HepG2 (cell line): ENCODE results near the gene SFI1. TPM values are rescaled to one million over a fixed set of nuclear protein-coding genes. Genes with fewer than 3 reads are reported as not detected.
A peak's percentile ranks its signal among the peaks of the same experiment; 100 is the strongest.

Source experiments
- GZF1 ChIP-seq: sonication (generic); formaldehyde crosslinking; IDR thresholded peaks from 2 replicates; pipeline ENCODE4 v1.5.1; 2020; ENCODE audit warnings: mild to moderate bottlenecking, missing genetic modification reagents
- HDAC1 ChIP-seq: sonication (generic); formaldehyde crosslinking; IDR thresholded peaks from 2 replicates; pipeline ENCODE4 v1.5.1; 2020; ENCODE audit warnings: mild to moderate bottlenecking, missing genetic modification reagents
- MLXIP ChIP-seq: sonication (generic); formaldehyde crosslinking; IDR thresholded peaks from 2 replicates; pipeline ENCODE4 v1.9.0; 2021; ENCODE audit warnings: missing genetic modification reagents, borderline replicate concordance
- NFIC ChIP-seq: IDR thresholded peaks from 2 replicates; pipeline ENCODE4 v1.6.1; 2012; ENCODE audit warnings: mild to moderate bottlenecking, low read length, inconsistent platforms
- NFKB2 ChIP-seq: sonication (generic); formaldehyde crosslinking; IDR thresholded peaks from 2 replicates; pipeline ENCODE4 v1.4.0; 2020; ENCODE audit warnings: missing genetic modification reagents, borderline replicate concordance
- NR2F6 ChIP-seq, 2 experiments: IDR thresholded peaks; 2 replicates each; pipeline ENCODE4 v1.6.1; 2016; ENCODE audit warnings: antibody characterized with exemption in 1 of 2, mild to moderate bottlenecking in 1 of 2
- NRL ChIP-seq: sonication (generic); formaldehyde crosslinking; IDR thresholded peaks from 2 replicates; pipeline ENCODE4 v1.5.0; 2020; ENCODE audit warnings: missing genetic modification reagents, mild to moderate bottlenecking, moderate library complexity, borderline replicate concordance
- PREB ChIP-seq: sonication (generic); formaldehyde crosslinking; IDR thresholded peaks from 2 replicates; pipeline ENCODE4 v1.4.0; 2020; ENCODE audit warnings: missing genetic modification reagents
- SMYD3 ChIP-seq: sonication (generic); formaldehyde crosslinking; IDR thresholded peaks from 2 replicates; pipeline ENCODE4 v1.8.1; 2023; ENCODE audit warnings: mild to moderate bottlenecking, missing genetic modification reagents
- SPEN ChIP-seq: sonication (generic); formaldehyde crosslinking; IDR thresholded peaks from 2 replicates; pipeline ENCODE4 v1.5.1; 2020; ENCODE audit warnings: low read depth, mild to moderate bottlenecking, missing genetic modification reagents
- XBP1 ChIP-seq: sonication (generic); formaldehyde crosslinking; IDR thresholded peaks from 2 replicates; pipeline ENCODE4 v1.5.0; 2020; ENCODE audit warnings: missing genetic modification reagents
- ZBTB42 ChIP-seq: sonication (generic); formaldehyde crosslinking; IDR thresholded peaks from 2 replicates; pipeline ENCODE4 v1.5.0; 2020; ENCODE audit warnings: mild to moderate bottlenecking, missing genetic modification reagents
- ZNF318 ChIP-seq: sonication (generic); formaldehyde crosslinking; IDR thresholded peaks from 2 replicates; pipeline ENCODE4 v1.4.0; 2020; ENCODE audit warnings: mild to moderate bottlenecking, missing genetic modification reagents
- ZNF510 ChIP-seq: sonication (generic); formaldehyde crosslinking; IDR thresholded peaks from 2 replicates; pipeline ENCODE4 v1.4.0; 2020; ENCODE audit warnings: low read depth, mild to moderate bottlenecking, missing genetic modification reagents
- ZNF605 ChIP-seq: sonication (generic); formaldehyde crosslinking; IDR thresholded peaks from 2 replicates; pipeline ENCODE4 v1.8.0; 2022; ENCODE audit warnings: mild to moderate bottlenecking, missing genetic modification reagents
- ZNF747 ChIP-seq: sonication (generic); formaldehyde crosslinking; IDR thresholded peaks from 2 replicates; pipeline ENCODE4 v1.8.1; 2023; ENCODE audit warnings: missing genetic modification reagents, mild to moderate bottlenecking, borderline replicate concordance
- ZNF776 ChIP-seq: sonication (generic); formaldehyde crosslinking; IDR thresholded peaks from 2 replicates; pipeline ENCODE4 v1.4.0; 2020; ENCODE audit warnings: mild to moderate bottlenecking, missing genetic modification reagents
- polyA plus RNA-seq, 8 experiments: library from polyadenylated mRNA; depleted of rRNA in 3 of 8; stranded (reverse) in 7 of 8; unstranded in 1 of 8; fragments of >200 nt; fragmentation: Illumina TruSeq in 4 of 8; extraction: Trizol in 4 of 8; gene quantifications; 2 replicates each; pipeline versions ENCODE4 v1.2.1 to v1.2.3, GENCODE V29; 2011 to 2016; ENCODE audit warnings: low read depth in 4 of 8, missing spikeins in 1 of 8, mixed read lengths in 1 of 8; ENCODE audit not compliant: insufficient read depth in 1 of 8
- total RNA-seq, 5 experiments: library from RNA; depleted of rRNA; stranded (reverse); fragments of >200 nt; fragmentation: Illumina TruSeq; extraction: Trizol; gene quantifications; 2 replicates each; pipeline ENCODE4 v1.2.3, GENCODE V29; 2016; ENCODE audit warnings: low read depth in 1 of 5

The SFI1 gene
- total and polyA plus RNA-seq, 2 of the 13 experiments (the other 11 are each of a cell fraction or from before 2014, with no cell fraction given), result 20.5 to 40.1 TPM

GRCh38 chr22:31630331-31631329 lies 134.3 kb downstream of the SFI1 start (continued):
- TF ChIP-seq ZNF318 (CRISPR knock-in tag) (no peak), NR2F6 (IDR thresholded peaks at IDR 0.05) (no peak), NR2F6 (CRISPR knock-in tag; IDR thresholded peaks at IDR 0.05) (peak; percentile 5; the same call in 1 of the 2 replicates), MLXIP (CRISPR knock-in tag) (no peak), ZNF747 (CRISPR knock-in tag) (no peak), ZNF510 (CRISPR knock-in tag) (no peak), SPEN (peak; percentile 36), GZF1 (CRISPR knock-in tag) (no peak), XBP1 (CRISPR knock-in tag) (no peak), SMYD3 (CRISPR knock-in tag) (no peak), HDAC1 (CRISPR knock-in tag) (peak; percentile 60; the same call in 1 of the 2 replicates), PREB (CRISPR knock-in tag) (no peak), NRL (0 out of 2 replicates have a peak, but pooled peaks have one; percentile 16), ZNF776 (no peak), ZBTB42 (CRISPR knock-in tag) (no peak), ZNF605 (peak; percentile 92), NFIC (no peak), NFKB2 (CRISPR knock-in tag) (no peak)
